Esophagus squamous epithelium (tissue), 5 donors: ENCODE results near the gene SCN5A. TPM values are rescaled to one million over a fixed set of nuclear protein-coding genes. Genes with fewer than 3 reads are reported as not detected.

Source experiments
- DNase-seq: peaks from one replicate; lab custom pipeline; 2025; lab: John Stamatoyannopoulos, UW
- H3K27ac ChIP-seq, 4 donors: fragments of 200-600 bp; sonication (generic); one replicate each; pipeline ENCODE4 v1.5.1; 2016 to 2019; ENCODE audit warnings: mild to moderate bottlenecking in 1 of 4
- H3K27me3 ChIP-seq, 4 donors: fragments of 200-600 bp; sonication (generic); 1 replicate in 3 of 4; 2 replicates in 1 of 4; pipeline versions ENCODE4 v1.5.1 to v1.6.0; 2017 to 2021; ENCODE audit warnings: antibody characterized with exemption in 1 of 4
- H3K36me3 ChIP-seq, 3 donors: fragments of 200-600 bp; sonication (generic); one replicate each; pipeline ENCODE4 v1.5.1; 2016 to 2019
- H3K4me1 ChIP-seq, 3 donors: fragments of 200-600 bp; sonication (generic); one replicate each; pipeline ENCODE4 v1.5.1; 2017 to 2019
- H3K4me3 ChIP-seq, 4 donors: fragments of 200-600 bp; sonication (generic); 1 replicate in 3 of 4; 2 replicates in 1 of 4; pipeline ENCODE4 v1.5.1; 2016 to 2019; ENCODE audit warnings: mild to moderate bottlenecking in 2 of 4, moderate library complexity in 1 of 4
- H3K9me3 ChIP-seq, 3 donors: fragments of 200-600 bp; sonication (generic); one replicate each; pipeline ENCODE4 v1.5.1; 2016 to 2019
- POLR2A ChIP-seq, 4 donors: fragments of 450-650 bp; IDR thresholded peaks; one replicate each; pipeline ENCODE4 v1.6.1; 2017; ENCODE audit warnings: antibody characterized with exemption in 4 of 4, mild to moderate bottlenecking in 4 of 4, moderate library complexity in 3 of 4
- WGBS, 2 donors: methylation state at CpG; one replicate each; pipeline ENCODE4 v1.1.5; 2018; 5-methylcytosine and 5-hydroxymethylcytosine counted together
- intact Hi-C: fragments of 100-400 bp; cut with DNase I; formaldehyde crosslinking; loops from one replicate; pipeline ENCODE4 v1.15.0; 2022
- total RNA-seq, 4 donors: library from RNA; depleted of rRNA; stranded (reverse); fragments of >200 nt; gene quantifications; one replicate each; pipeline ENCODE4 v1.1.0, GENCODE V29; 2016
- TF ChIP-seq, protein P1 (sequence below), 6 experiments: fragments of 450-650 bp in 4 of 6; fragments of 200-600 bp in 2 of 6; sonication (generic) in 2 of 6; IDR thresholded peaks; one replicate each; pipeline ENCODE4 v1.5.1; 2016 to 2019; ENCODE audit warnings: antibody characterized with exemption in 6 of 6, mild to moderate bottlenecking in 4 of 6, moderate library complexity in 4 of 6
- donor health status: DM: yes; HTN: yes; CAD: no.

The SCN5A gene
- total RNA-seq, 4 donors from 2014 or later = 0.09 to 0.38 (median 0.18) TPM; not detected in 1

DNA sequence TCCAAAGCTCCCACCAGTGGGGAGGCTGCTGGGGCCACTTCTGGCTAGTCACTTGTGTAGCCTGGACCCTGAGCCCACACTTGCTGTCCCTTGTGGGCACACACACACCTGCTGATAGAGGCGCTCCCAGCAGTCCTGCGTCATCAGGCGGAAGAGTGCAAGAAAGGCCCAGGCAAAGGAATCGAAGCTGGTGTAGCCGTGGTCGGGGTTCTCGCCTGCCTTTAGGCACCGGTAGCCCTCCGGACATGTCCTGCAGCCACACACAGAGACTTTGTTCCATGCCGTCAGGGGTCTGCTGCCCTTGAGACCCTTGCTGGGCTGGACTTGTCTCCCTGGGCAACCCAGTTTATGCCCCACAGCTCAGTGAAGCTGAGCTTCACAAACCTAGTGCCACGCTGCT is 42.9 kb downstream of the SCN5A start:
- Histone ChIP-seq H3K27me3 (no peaks in the 10 kb centered on the region), H3K4me1 (no peaks in the 10 kb centered on the region), H3K36me3 (no peaks in the 10 kb centered on the region), H3K27ac (no peak overlapping the region), H3K9me3 (no peaks in the 10 kb centered on the region), H3K4me3 (no peak overlapping the region)
- no peak for TF ChIP-seq POLR2A (IDR thresholded peaks at IDR 0.05)
- TF ChIP-seq, protein P1, sequence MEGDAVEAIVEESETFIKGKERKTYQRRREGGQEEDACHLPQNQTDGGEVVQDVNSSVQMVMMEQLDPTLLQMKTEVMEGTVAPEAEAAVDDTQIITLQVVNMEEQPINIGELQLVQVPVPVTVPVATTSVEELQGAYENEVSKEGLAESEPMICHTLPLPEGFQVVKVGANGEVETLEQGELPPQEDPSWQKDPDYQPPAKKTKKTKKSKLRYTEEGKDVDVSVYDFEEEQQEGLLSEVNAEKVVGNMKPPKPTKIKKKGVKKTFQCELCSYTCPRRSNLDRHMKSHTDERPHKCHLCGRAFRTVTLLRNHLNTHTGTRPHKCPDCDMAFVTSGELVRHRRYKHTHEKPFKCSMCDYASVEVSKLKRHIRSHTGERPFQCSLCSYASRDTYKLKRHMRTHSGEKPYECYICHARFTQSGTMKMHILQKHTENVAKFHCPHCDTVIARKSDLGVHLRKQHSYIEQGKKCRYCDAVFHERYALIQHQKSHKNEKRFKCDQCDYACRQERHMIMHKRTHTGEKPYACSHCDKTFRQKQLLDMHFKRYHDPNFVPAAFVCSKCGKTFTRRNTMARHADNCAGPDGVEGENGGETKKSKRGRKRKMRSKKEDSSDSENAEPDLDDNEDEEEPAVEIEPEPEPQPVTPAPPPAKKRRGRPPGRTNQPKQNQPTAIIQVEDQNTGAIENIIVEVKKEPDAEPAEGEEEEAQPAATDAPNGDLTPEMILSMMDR (IDR thresholded peaks at IDR 0.05) = no peak
- intact Hi-C loops = no loop called here
- no peak for DNase-seq
- 88 to 96% methylated on average over 7 to 11 of the region's 11 CpGs for WGBS, 2 donors

DNA sequence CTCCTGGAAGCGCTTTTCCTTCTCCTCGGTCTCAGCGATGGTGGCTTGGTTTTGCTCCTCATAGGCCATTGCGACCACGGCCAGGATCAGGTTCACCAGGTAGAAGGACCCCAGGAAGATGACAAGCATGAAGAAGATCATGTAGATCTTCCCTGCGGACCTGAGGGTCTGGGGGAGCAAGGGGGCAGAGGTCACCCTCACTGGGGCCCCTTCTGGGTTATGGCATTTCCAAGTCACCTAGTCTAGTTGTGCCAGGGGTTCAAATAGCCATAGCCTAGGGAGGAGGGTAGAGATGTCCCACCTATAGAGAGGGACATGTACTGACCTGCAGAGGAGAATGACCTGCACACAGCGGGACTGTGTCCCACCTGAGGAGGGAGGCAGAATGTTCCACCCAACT is 43.5 kb downstream of the SCN5A start:
- Histone ChIP-seq H3K9me3 (no peaks in the 10 kb centered on the region), H3K4me1 (no peaks in the 10 kb centered on the region), H3K4me3 (no peak overlapping the region), H3K27ac (no peak overlapping the region), H3K36me3 (no peaks in the 10 kb centered on the region), H3K27me3 (no peaks in the 10 kb centered on the region)
- intact Hi-C loops = no loop called here
- TF ChIP-seq POLR2A (IDR thresholded peaks at IDR 0.05) = no peak
- TF ChIP-seq, protein P1 (IDR thresholded peaks at IDR 0.05) = no peak
- no peak for DNase-seq
- WGBS, 2 donors = 85 to 92% methylated on average over 6 of the region's 7 CpGs

DNA sequence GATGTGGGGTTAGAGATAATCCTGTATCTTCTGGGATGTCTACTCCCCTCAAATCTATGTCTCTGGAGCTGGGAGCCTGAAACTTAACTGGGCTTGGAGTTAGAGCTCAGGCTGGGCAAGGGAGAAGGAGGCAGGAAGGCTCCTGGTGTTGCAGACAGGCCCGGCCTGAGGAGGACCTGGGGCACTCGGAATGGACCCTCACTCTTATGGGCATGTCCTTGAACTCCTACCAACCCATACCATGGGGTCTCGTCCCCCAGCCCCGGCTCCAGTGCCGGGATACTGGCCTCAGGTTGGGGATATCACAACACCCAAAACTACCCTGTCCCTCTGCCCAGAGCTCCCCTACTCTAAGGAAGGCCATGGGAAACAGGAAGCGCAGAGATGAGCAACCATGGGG is 45.2 kb downstream of the SCN5A start:
- 75% methylated on average over 5 of the region's 6 CpGs; no CpG with 5 or more reads in 1 of the 2 donors for WGBS, 2 donors
- no peak for TF ChIP-seq POLR2A (IDR thresholded peaks at IDR 0.05)
- TF ChIP-seq, protein P1 (IDR thresholded peaks at IDR 0.05) = no peak
- intact Hi-C loops = no loop called here

DNA sequence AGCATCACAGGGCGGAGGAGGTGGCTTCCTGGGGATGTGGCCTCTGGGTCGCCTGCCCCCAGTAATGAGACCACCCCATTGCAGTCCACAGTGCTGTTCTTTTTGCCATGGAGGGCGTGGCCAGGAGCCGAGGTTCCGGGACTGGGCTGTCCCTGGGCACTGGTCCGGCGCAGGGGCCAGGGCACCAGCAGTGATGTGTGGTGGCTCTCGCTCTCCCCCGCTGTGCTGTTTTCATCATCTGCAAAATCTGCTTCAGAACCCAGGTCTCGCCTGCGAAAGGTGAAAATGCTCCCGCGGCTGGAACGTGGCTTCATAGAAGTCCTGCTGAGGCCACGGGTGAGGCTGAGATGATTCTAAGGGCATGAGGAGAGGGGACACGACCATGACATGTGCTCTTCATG is 45.8 kb downstream of the SCN5A start:
- TF ChIP-seq, protein P1 (IDR thresholded peaks at IDR 0.05) = no peak
- TF ChIP-seq POLR2A (IDR thresholded peaks at IDR 0.05) = no peak
- no peak for DNase-seq
- Histone ChIP-seq H3K4me1 (no peaks in the 10 kb centered on the region), H3K27me3 (no peaks in the 10 kb centered on the region), H3K4me3 (no peak overlapping the region), H3K9me3 (no peaks in the 10 kb centered on the region), H3K36me3 (no peaks in the 10 kb centered on the region), H3K27ac (no peak overlapping the region)
- WGBS, 2 donors = 77 to 83% methylated on average over 1 to 7 of the region's 16 CpGs
- intact Hi-C loops = no loop called here

More for the DNA sequence above, 45.2 kb downstream of the SCN5A start:
- H3K9me3 ChIP-seq = no peaks in the 10 kb centered on the region
- no peaks in the 10 kb centered on the region for H3K4me1 ChIP-seq
- no peak overlapping the region for H3K4me3 ChIP-seq
- no peak for DNase-seq
- no peaks in the 10 kb centered on the region for H3K27me3 ChIP-seq
- H3K36me3 ChIP-seq = no peaks in the 10 kb centered on the region
- no peak overlapping the region for H3K27ac ChIP-seq

DNA sequence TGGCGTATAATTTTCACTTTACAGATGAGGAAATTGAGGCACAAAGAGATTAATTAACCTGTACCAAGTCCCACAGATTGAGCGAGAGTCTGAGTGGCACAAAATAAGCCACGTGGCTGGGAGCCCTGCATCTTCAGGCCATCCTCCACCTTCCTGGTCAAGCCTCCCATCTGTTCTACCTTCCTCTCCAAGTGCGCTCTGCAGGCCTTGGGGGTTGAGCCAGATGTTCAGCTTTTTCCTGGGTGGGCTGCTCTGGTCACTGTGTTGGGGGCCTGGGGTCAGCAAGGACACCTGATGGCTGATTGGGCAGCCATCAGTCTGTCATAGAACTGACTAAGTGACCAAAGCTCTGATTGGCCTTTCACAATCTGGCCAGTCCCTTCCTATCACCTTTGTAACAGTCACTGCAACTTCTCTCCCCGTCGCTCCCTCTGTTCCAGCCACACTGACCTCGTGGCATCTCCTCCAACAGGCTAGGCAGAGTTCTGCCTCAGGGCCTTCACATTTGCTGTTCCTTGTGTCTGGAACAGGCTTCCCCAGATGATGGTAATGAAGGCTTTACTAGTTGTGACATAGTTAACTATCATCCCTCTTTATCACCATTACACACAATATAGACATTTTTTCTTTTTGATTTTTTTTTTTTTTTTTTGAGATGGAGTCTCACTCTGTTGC is 46.8 kb downstream of the SCN5A start:
- H3K4me3 ChIP-seq = no peak overlapping the region
- no peaks in the 10 kb centered on the region for H3K36me3 ChIP-seq
- H3K27ac ChIP-seq = no peak overlapping the region
- H3K27me3 ChIP-seq = no peaks in the 10 kb centered on the region
- H3K9me3 ChIP-seq = no peaks in the 10 kb centered on the region
- WGBS, 2 donors = 79 to 80% methylated on average over 5 to 7 of the region's 7 CpGs
- TF ChIP-seq, protein P1 (IDR thresholded peaks at IDR 0.05) = no peak
- TF ChIP-seq POLR2A (IDR thresholded peaks at IDR 0.05) = no peak
- H3K4me1 ChIP-seq = no peaks in the 10 kb centered on the region
- no peak for DNase-seq
- intact Hi-C loops = no loop called here
